PC-9 (cell line): ENCODE results near the gene COQ9.
"Not testable (repeated sequence)": the region's sequence is repeated elsewhere in the genome, so short reads cannot be mapped to it uniquely, and the experiment has no call there.

ENCODE experiments used
- CTCF ChIP-seq: fragments of 200-600 bp; sonication (generic); conservative IDR thresholded peaks from 2 replicates; pipeline ENCODE4 v1.6.1; 2017; ENCODE audit warnings: mixed run types, antibody characterized with exemption, mild to moderate bottlenecking, moderate library complexity
- EZH2 ChIP-seq: fragments of 200-600 bp; sonication (generic); IDR thresholded peaks from 2 replicates; pipeline ENCODE4 v1.8.0; 2017; ENCODE audit warnings: antibody characterized with exemption, low read depth

- TF ChIP-seq EZH2, CTCF: not testable (repeated sequence)
Measured at GRCh38 chr16:57440551-57440950, 6.7 kb upstream of the COQ9 start.
